SK-N-SH (cell line): ENCODE results near the gene SNRPD1. TPM values are rescaled to one million over a fixed set of nuclear protein-coding genes. Genes with fewer than 3 reads are reported as not detected.

Source experiments
- CTCF ChIA-PET: fragments of 300-600, 350-600 bp; formaldehyde crosslinking; extraction: SDS; loops from one replicate; lab custom pipeline; 2021; lab: Yijun Ruan, JAX
- POLR2A ChIA-PET: fragments of 350-600 bp; sonication (Branson Sonifier 250); formaldehyde crosslinking; extraction: SDS; loops from one replicate; lab custom pipeline; 2020; ENCODE audit warnings: antibody characterized with exemption, inconsistent platforms; lab: Yijun Ruan, JAX
- DNase-seq: peaks from one replicate; pipeline ENCODE4 v3.0.0; 2012
- H2AFZ ChIP-seq: fragments of 200-600 bp; sonication (generic); 2 replicates; pipeline ENCODE4 v1.8.1; 2016; ENCODE audit warnings: antibody characterized with exemption, mild to moderate bottlenecking, low read depth
- H3F3A ChIP-seq: fragments of 200-600 bp; sonication (generic); replicated peaks from 2 replicates; pipeline ENCODE3; 2016; ENCODE audit warnings: antibody characterized with exemption, mild to moderate bottlenecking; ENCODE audit not compliant: insufficient read depth
- H3K27ac ChIP-seq, 2 experiments: fragments of 200-500 bp in 1 of 2; fragments of 200-600 bp in 1 of 2; sonication (Bioruptor generic) in 1 of 2; sonication (generic), shearing (Covaris generic) in 1 of 2; 2 replicates each; pipeline versions ENCODE4 v1.5.1 to v1.6.1; 2014 to 2016; ENCODE audit warnings: low read depth in 2 of 2, inconsistent platforms in 1 of 2, low read length in 1 of 2, mild to moderate bottlenecking in 1 of 2, mixed read lengths in 1 of 2
- H3K27me3 ChIP-seq: fragments of 200-600 bp; sonication (generic), shearing (Covaris generic); 2 replicates; pipeline ENCODE4 v1.6.1; 2016; ENCODE audit warnings: mixed run types; ENCODE audit not compliant: insufficient read depth
- H3K36me3 ChIP-seq, 2 experiments: fragments of 200-500 bp in 1 of 2; fragments of 200-600 bp in 1 of 2; sonication (Bioruptor generic) in 1 of 2; sonication (generic) in 1 of 2; replicated peaks in 1 of 2; 2 replicates each; pipeline versions ENCODE3 to v1.5.1; 2014 to 2016; ENCODE audit warnings: low read length in 1 of 2, mild to moderate bottlenecking in 1 of 2; ENCODE audit not compliant: insufficient read depth in 2 of 2, control insufficient read depth in 1 of 2
- H3K4me1 ChIP-seq, 2 experiments: fragments of 200-500 bp in 1 of 2; fragments of 200-600 bp in 1 of 2; sonication (Bioruptor generic) in 1 of 2; sonication (generic), shearing (Covaris generic) in 1 of 2; 2 replicates each; pipeline versions ENCODE4 v1.5.1 to v1.6.1; 2014 to 2016; ENCODE audit warnings: low read depth in 1 of 2, low read length in 1 of 2, mixed run types in 1 of 2; ENCODE audit not compliant: insufficient read depth in 2 of 2, control insufficient read depth in 1 of 2
- H3K4me2 ChIP-seq: fragments of 200-600 bp; sonication (generic), shearing (Covaris generic); 2 replicates; pipeline ENCODE4 v1.6.1; 2017; ENCODE audit warnings: mixed run types
- H3K4me3 ChIP-seq, 2 experiments: fragments of 200-500 bp in 1 of 2; fragments of 200-600 bp in 1 of 2; sonication (Bioruptor generic) in 1 of 2; sonication (generic), shearing (Covaris generic) in 1 of 2; 2 replicates each; pipeline versions ENCODE4 v1.5.1 to v1.8.1; 2014 to 2016; ENCODE audit warnings: low read depth in 2 of 2, inconsistent platforms in 1 of 2, low read length in 1 of 2, mild to moderate bottlenecking in 1 of 2, mixed read lengths in 1 of 2, moderate library complexity in 1 of 2
- H3K79me2 ChIP-seq: fragments of 200-600 bp; sonication (generic); 2 replicates; pipeline ENCODE4 v1.8.1; 2017; ENCODE audit warnings: mild to moderate bottlenecking; ENCODE audit not compliant: insufficient read depth
- H3K9ac ChIP-seq: fragments of 200-600 bp; sonication (generic); 2 replicates; pipeline ENCODE4 v1.6.1; 2017; ENCODE audit warnings: mixed run types
- H3K9me2 ChIP-seq: fragments of 200-600 bp; sonication (generic); 2 replicates; pipeline ENCODE4 v1.6.1; 2017; ENCODE audit warnings: mixed run types
- H3K9me3 ChIP-seq: fragments of 200-600 bp; sonication (generic); 2 replicates; pipeline ENCODE4 v1.6.1; 2017; ENCODE audit warnings: mixed run types, mild to moderate bottlenecking, moderate library complexity
- H4K20me1 ChIP-seq: fragments of 200-600 bp; sonication (generic); 2 replicates; pipeline ENCODE4 v1.6.1; 2017; ENCODE audit warnings: mild to moderate bottlenecking, mixed run types; ENCODE audit not compliant: insufficient read depth
- CTCF ChIP-seq: fragments of 200-600 bp; sonication (generic); IDR thresholded peaks from 2 replicates; pipeline ENCODE4 v1.6.1; 2017; ENCODE audit warnings: antibody characterized with exemption, mild to moderate bottlenecking, moderate library complexity
- EZH2phosphoT487 ChIP-seq: fragments of 200-600 bp; sonication (generic); IDR thresholded peaks from 2 replicates; pipeline ENCODE4 v1.6.1; 2017; ENCODE audit warnings: low read depth, mixed run types, mild to moderate bottlenecking, antibody characterized with exemption, moderate library complexity, borderline replicate concordance
- FOSL2 ChIP-seq: IDR thresholded peaks from 2 replicates; pipeline ENCODE4 v1.4.0; 2012; ENCODE audit warnings: low read depth, mild to moderate bottlenecking, moderate library complexity, borderline replicate concordance
- FOXJ3 ChIP-seq: sonication (generic); formaldehyde crosslinking; IDR thresholded peaks from 2 replicates; pipeline ENCODE4 v1.5.1; 2020; ENCODE audit warnings: mild to moderate bottlenecking, missing genetic modification reagents
- FOXM1 ChIP-seq: IDR thresholded peaks from 2 replicates; pipeline ENCODE4 v1.4.0; 2012; ENCODE audit warnings: low read depth, mild to moderate bottlenecking
- GABPA ChIP-seq: IDR thresholded peaks from 2 replicates; pipeline ENCODE4 v1.4.0; 2012; ENCODE audit warnings: low read depth, mild to moderate bottlenecking
- GATA2 ChIP-seq: sonication (generic); formaldehyde crosslinking; IDR thresholded peaks from 2 replicates; pipeline ENCODE4 v1.5.0; 2020; ENCODE audit warnings: mild to moderate bottlenecking, missing genetic modification reagents
- JUND ChIP-seq: IDR thresholded peaks from 2 replicates; pipeline ENCODE4 v1.4.0; 2012
- MAX ChIP-seq: IDR thresholded peaks from 2 replicates; pipeline ENCODE4 v1.4.0; 2012; ENCODE audit warnings: low read depth
- NFIC ChIP-seq: IDR thresholded peaks from 2 replicates; pipeline ENCODE4 v1.4.0; 2012; ENCODE audit warnings: borderline replicate concordance
- PBX3 ChIP-seq: IDR thresholded peaks from 2 replicates; pipeline ENCODE4; 2012
- POLR2AphosphoS5 ChIP-seq: IDR thresholded peaks from 2 replicates; pipeline ENCODE4 v1.6.1; 2012; ENCODE audit warnings: low read depth, low read length
- RCOR1 ChIP-seq: fragments of 150-350 bp; IDR thresholded peaks from 2 replicates; pipeline ENCODE4 v1.6.1; 2017; ENCODE audit warnings: antibody characterized with exemption, low read length
- REST ChIP-seq: IDR thresholded peaks from 2 replicates; pipeline ENCODE4 v1.6.1; 2012; ENCODE audit warnings: mild to moderate bottlenecking, low read depth, low read length, moderate library complexity
- SIN3A ChIP-seq: IDR thresholded peaks from 2 replicates; pipeline ENCODE4 v1.6.1; 2012; ENCODE audit warnings: low read depth, mild to moderate bottlenecking, low read length, moderate library complexity, borderline replicate concordance
- TCF12 ChIP-seq: IDR thresholded peaks from 2 replicates; pipeline ENCODE4 v1.4.0; 2012
- USF1 ChIP-seq: IDR thresholded peaks from 2 replicates; pipeline ENCODE4 v1.4.0; 2012; ENCODE audit warnings: low read depth, borderline replicate concordance
- USF2 ChIP-seq: fragments of 150-350 bp; IDR thresholded peaks from 2 replicates; pipeline ENCODE4 v1.6.1; 2017; ENCODE audit warnings: antibody characterized with exemption, low read length, low read depth, borderline replicate concordance
- WGBS: methylation state at CpG from one replicate; pipeline ENCODE4 v1.1.6; 2017; ENCODE audit warnings: low lambda C conversion rate; 5-methylcytosine and 5-hydroxymethylcytosine counted together
- polyA plus RNA-seq, 3 experiments: library from polyadenylated mRNA; depleted of rRNA; stranded (reverse); fragments of >200 nt; gene quantifications; 2 replicates each; pipeline ENCODE4 v1.2.3, GENCODE V29; 2012

Gene SNRPD1
- polyA plus RNA-seq, 1 of the 3 experiments (the other 2 are of a cell fraction): 24.6 TPM

- no peaks in the 10 kb centered on the region for H3K9me2 ChIP-seq
- ChIA-PET POLR2A (interaction anchor here (0.7 kb wide), 1 partner anchor 8 kb away, joined by 4 read pairs; no protein-coding TSS in a partner anchor), CTCF (interaction anchor here (0.9 to 5.3 kb wide), 2 partner anchors 9 to 112 kb away, joined by 3 to 88 read pairs; partner anchors contain the start of gene SNRPD1)
- no peak for DNase-seq
- peaks cover 3% of the 10 kb centered on the region; the same call in 1 of the 2 replicates for H4K20me1 ChIP-seq
- H3K4me2 ChIP-seq: no peak overlapping the region
- WGBS: 97% methylated on average over 5 of the region's 5 CpGs
- H3K9ac ChIP-seq: no peak overlapping the region
- H3K79me2 ChIP-seq: peaks cover 28% of the 10 kb centered on the region
- H3K27me3 ChIP-seq: no peaks in the 10 kb centered on the region
- peaks cover 23% of the 10 kb centered on the region for H3F3A ChIP-seq
- no peaks in the 10 kb centered on the region for H3K9me3 ChIP-seq
- H3K36me3 ChIP-seq: peaks cover 0 to 8% of the 10 kb centered on the region in 2 experiments
- no peak overlapping the region for H3K27ac ChIP-seq
- H3K4me3 ChIP-seq: no peak overlapping the region
- no peak overlapping the region for H2AFZ ChIP-seq
- TF ChIP-seq EZH2phosphoT487: no peak
- TF ChIP-seq USF2: no peak
- TF ChIP-seq REST: no peak
- TF ChIP-seq FOXM1: no peak
- TF ChIP-seq MAX: no peak
- TF ChIP-seq FOSL2: no peak
- no peak for TF ChIP-seq GATA2 (CRISPR knock-in tag)
- no peak for TF ChIP-seq JUND
- no peak for TF ChIP-seq NFIC
- no peak for TF ChIP-seq CTCF
- TF ChIP-seq SIN3A: no peak
- no peak for TF ChIP-seq GABPA
- TF ChIP-seq POLR2AphosphoS5: no peak
- TF ChIP-seq FOXJ3: no peak
- TF ChIP-seq USF1: no peak
- no peak for TF ChIP-seq PBX3
- no peak for TF ChIP-seq TCF12
- no peak for TF ChIP-seq RCOR1
- H3K4me1 ChIP-seq: peaks cover 3 to 7% of the 10 kb centered on the region in 2 experiments; a peak in 2 of 4 replicates
These were observed 9.9 kb upstream of the SNRPD1 start for GRCh38 chr18:21602299-21602587.
